Activated naive CD8-positive, alpha-beta T cell treated with anti-CD3 and anti-CD28 coated beads, Interleukin-2, amount 10 ng/mL, durations not matched to agents 7 days and 5 days (primary cell): ENCODE data around the gene CEMIP2. TPM values are rescaled to one million over a fixed set of nuclear protein-coding genes. Genes with fewer than 3 reads are reported as not detected.
"Not testable (repeated sequence)": the region's sequence is repeated elsewhere in the genome, so short reads cannot be mapped to it uniquely, and the experiment has no call there.

Source experiments
- ATAC-seq: fragments of 150-1000 bp; cut with Tn5 transposase; one replicate; pipeline ENCODE4 v1.10.0; 2021; ENCODE audit warnings: low read depth, moderate library complexity
- POLR2A ChIA-PET: fragments of 350-600 bp; sonication (Branson Sonifier 250); formaldehyde crosslinking; loops from one replicate; lab custom pipeline; 2021; ENCODE audit warnings: antibody characterized with exemption; lab: Charles Lee
- DNase-seq: peaks from one replicate; pipeline ENCODE4 v3.0.0; 2021
- H3K27ac Mint-ChIP-seq: one replicate; pipeline ENCODE4 v1.8.0; 2022; ENCODE audit warnings: mild to moderate bottlenecking, mixed read lengths
- H3K27me3 Mint-ChIP-seq: one replicate; pipeline ENCODE4 v1.8.0; 2022; ENCODE audit warnings: mild to moderate bottlenecking, moderate library complexity, mixed read lengths
- H3K36me3 Mint-ChIP-seq: one replicate; pipeline ENCODE4 v1.8.0; 2021; ENCODE audit warnings: mild to moderate bottlenecking, mixed read lengths
- H3K4me1 Mint-ChIP-seq: one replicate; pipeline ENCODE4 v1.8.0; 2021; ENCODE audit warnings: mixed read lengths
- H3K4me3 Mint-ChIP-seq: one replicate; pipeline ENCODE4 v1.8.0; 2022; ENCODE audit warnings: mild to moderate bottlenecking, moderate library complexity, mixed read lengths
- H3K9me3 Mint-ChIP-seq: one replicate; pipeline ENCODE4 v1.8.0; 2021; ENCODE audit warnings: mixed read lengths
- total RNA-seq, 2 experiments: library from RNA; stranded (reverse); gene quantifications; one replicate each; pipeline ENCODE4 v1.2.3, GENCODE V29; 2021

The CEMIP2 gene
- total RNA-seq, 2 experiments from 2014 or later: 54.1 to 55.9 TPM

DNA sequence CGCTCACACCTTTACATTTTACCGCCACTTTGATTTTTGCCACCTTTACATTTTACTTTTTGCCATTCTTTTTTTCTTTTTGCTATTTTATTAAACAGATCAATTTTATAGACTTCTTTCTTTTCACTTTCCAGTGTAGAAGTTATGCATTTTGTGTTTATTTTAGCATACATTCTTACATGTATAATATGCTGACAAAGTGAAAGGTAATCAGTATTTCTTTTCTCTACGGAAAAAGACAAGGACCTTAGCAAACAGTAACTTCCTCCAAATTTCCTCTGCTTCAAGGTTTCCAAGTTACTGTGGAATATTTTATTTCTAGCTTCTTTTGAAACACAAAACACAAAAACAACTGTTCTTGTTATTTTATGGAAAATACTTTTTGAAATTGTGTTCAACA is 97.0 kb downstream of the CEMIP2 start:
- Mint-ChIP-seq H3K27me3 (peaks cover 5% of the 10 kb centered on the region), H3K36me3 (peaks cover 2% of the 10 kb centered on the region), H3K4me1 (no peaks in the 10 kb centered on the region), H3K9me3 (no peaks in the 10 kb centered on the region), H3K27ac (no peak overlapping the region), H3K4me3 (no peak overlapping the region)
- ATAC-seq (no peak), DNase-seq (no peak)
- POLR2A ChIA-PET: no interaction called here

DNA sequence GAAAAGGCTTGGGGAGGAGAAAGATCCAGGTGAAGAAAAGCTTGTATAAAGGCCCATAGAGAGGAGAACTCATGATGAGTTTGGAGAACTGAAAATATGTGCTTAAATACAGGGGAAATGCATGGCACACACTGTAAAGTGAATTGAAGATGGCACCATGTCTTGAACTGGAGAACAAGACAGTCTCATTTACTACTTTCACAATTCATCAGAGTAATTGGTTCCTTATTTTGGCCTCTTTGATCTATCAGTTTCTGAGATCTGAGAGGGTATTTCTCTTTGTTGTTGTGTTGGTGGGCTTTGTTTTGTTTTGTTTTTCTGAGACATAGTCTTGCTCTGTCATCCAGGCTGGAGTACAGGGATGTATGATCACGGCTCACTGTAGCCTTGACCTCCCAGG is 98.2 kb downstream of the CEMIP2 start:
- Mint-ChIP-seq H3K4me1 (no peaks in the 10 kb centered on the region), H3K36me3 (peaks cover 2% of the 10 kb centered on the region), H3K27me3 (peaks cover 3% of the 10 kb centered on the region), H3K9me3 (no peaks in the 10 kb centered on the region), H3K4me3 (no peak overlapping the region), H3K27ac (no peak overlapping the region)
- ATAC-seq (no peak), DNase-seq (no peak)
- POLR2A ChIA-PET: no interaction called here

DNA sequence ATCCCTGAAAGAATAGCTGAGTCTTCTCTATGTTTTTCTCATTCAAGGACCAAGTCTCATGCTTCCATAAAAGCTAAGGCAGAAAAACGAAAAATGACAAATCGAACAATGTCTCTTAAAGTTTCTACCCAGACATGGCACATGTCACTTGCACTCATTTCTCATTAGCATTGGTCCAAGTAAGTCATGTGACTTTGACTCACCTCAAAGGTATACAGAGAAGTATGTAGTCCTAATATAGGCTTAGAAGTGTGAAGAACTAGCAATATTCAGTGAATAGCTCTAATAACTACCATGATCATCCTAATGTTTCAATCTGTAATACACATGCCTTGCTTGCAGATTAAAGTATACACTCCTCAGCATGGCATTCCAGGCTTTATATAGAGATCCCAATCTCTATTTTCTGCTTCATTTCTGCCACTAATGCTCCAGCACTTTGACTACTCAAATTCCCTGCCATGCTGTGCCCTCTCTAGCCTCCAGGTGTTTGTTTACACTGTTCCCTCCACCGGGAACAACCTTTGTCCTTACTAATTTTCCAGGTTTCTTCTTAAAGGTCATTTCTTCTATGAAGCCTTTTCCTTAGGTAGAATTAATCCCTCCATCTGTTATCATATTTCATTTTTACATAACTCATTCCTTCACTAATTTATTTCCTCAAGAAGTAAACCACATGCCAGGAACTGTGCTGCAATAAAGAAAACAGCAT is 98.9 kb downstream of the CEMIP2 start:
- no peak for ATAC-seq
- H3K4me3 Mint-ChIP-seq: no peak overlapping the region
- POLR2A ChIA-PET: no interaction called here
- no peaks in the 10 kb centered on the region for H3K9me3 Mint-ChIP-seq
- H3K4me1 Mint-ChIP-seq: no peaks in the 10 kb centered on the region
- no peak overlapping the region for H3K27ac Mint-ChIP-seq
- DNase-seq: no peak
- H3K27me3 Mint-ChIP-seq: peaks cover 3% of the 10 kb centered on the region
- H3K36me3 Mint-ChIP-seq: peaks cover 2% of the 10 kb centered on the region

DNA sequence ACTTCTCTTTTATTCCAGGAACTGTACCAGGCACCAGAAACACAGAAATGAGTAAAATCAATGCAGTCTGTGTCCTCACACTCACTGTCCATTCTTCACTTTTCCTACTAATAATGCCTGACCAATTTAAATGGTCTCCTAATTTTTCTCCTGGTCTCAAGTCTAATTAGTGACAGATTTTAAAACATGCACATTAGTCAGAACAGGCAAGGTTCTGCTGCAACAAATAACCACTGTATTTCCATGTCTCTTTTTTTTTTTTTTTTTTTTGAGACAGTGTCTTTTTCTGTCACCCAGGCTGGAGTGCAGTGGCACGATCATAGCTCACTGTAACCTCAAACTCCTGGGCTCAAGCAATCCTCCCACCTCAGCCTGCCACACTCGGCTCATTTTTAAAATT is 99.6 kb downstream of the CEMIP2 start:
- POLR2A ChIA-PET: no interaction called here
- ATAC-seq: no peak
- Mint-ChIP-seq H3K27me3 (peaks cover 3% of the 10 kb centered on the region), H3K4me1 (no peaks in the 10 kb centered on the region), H3K36me3 (peaks cover 2% of the 10 kb centered on the region), H3K27ac (no peak overlapping the region), H3K4me3 (no peak overlapping the region), H3K9me3 (no peaks in the 10 kb centered on the region)
- DNase-seq: no peak

DNA sequence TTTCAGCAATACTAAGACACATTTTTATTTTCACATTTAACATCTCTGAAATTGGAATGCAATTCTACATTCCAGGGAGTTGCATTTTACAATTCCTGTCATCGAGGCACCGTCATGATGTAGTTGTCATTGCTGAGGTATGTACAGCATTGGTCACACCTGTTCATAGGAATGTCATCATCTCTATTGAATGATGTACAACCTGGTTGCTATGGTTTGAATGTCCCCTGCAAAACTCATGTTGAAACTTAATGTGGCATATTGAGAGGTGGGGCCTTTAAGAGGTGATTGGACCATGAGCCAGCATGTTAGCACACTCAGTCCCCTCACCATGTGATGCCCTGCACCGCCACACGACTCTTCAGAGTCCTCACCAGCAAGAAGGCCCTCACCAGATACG is 103.1 kb downstream of the CEMIP2 start:
- DNase-seq (no peak), ATAC-seq (no peak)
- peaks cover 3% of the 10 kb centered on the region for H3K27me3 Mint-ChIP-seq
- no peaks in the 10 kb centered on the region for H3K9me3 Mint-ChIP-seq
- H3K4me1 Mint-ChIP-seq: no peaks in the 10 kb centered on the region
- no peak overlapping the region for H3K4me3 Mint-ChIP-seq
- H3K27ac Mint-ChIP-seq: no peak overlapping the region
- POLR2A ChIA-PET: no interaction called here
- H3K36me3 Mint-ChIP-seq: peaks cover 2% of the 10 kb centered on the region

DNA sequence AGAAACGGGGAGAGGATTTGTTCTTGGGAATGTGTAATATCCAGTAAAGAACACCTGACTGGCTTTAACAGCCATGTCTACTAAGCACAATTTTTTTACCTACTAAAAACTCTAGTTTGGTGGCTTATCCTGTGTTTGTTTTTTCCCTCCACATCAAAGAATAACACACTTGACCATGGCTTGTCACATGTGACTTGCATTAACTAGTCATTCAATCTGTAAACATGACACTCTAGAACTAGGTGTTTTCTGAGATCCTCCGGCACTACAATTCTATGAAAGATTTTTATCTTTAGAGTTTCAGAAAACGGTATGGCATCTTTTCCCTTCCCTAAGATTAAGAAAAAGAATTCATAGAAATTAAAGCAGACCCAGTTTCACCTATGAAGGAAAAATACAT is 103.7 kb downstream of the CEMIP2 start:
- POLR2A ChIA-PET: no interaction called here

DNA sequence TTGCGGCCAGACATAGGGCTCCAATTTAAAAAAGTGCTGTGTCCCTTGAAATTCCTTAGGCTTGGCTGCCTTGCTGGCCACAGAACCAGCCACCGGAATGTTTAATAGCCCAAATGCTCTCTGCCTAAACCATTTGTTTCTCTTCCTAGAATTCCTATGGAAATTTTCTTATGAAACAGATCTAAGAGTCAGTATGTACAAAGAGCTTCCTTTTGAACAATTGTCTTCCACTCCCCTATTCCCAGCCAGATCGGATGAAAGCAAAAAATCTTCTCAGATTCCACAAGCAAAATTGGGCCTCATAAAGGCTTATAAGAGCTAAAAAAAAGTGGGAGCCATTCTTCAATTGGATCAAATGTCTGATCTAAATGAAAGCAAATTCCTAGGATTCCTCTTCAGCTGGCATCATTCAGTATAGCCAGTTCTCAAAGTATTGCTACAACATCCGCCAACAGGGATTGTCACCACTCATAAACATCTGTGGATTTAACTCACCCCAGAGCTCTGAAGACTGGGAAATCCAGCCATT is 104.3 kb downstream of the CEMIP2 start:
- Mint-ChIP-seq H3K4me3 (no peak overlapping the region), H3K36me3 (no peaks in the 10 kb centered on the region), H3K27ac (no peak overlapping the region), H3K4me1 (no peaks in the 10 kb centered on the region), H3K9me3 (no peaks in the 10 kb centered on the region), H3K27me3 (peaks cover 1% of the 10 kb centered on the region)
- POLR2A ChIA-PET: no interaction called here
- no peak for ATAC-seq
- no peak for DNase-seq

More for the DNA sequence above, 103.7 kb downstream of the CEMIP2 start:
- H3K4me3 Mint-ChIP-seq: no peak overlapping the region
- DNase-seq (no peak), ATAC-seq (no peak)
- peaks cover under 1% of the 10 kb centered on the region for H3K36me3 Mint-ChIP-seq
- peaks cover 1% of the 10 kb centered on the region for H3K27me3 Mint-ChIP-seq
- no peaks in the 10 kb centered on the region for H3K4me1 Mint-ChIP-seq
- no peaks in the 10 kb centered on the region for H3K9me3 Mint-ChIP-seq
- no peak overlapping the region for H3K27ac Mint-ChIP-seq

DNA sequence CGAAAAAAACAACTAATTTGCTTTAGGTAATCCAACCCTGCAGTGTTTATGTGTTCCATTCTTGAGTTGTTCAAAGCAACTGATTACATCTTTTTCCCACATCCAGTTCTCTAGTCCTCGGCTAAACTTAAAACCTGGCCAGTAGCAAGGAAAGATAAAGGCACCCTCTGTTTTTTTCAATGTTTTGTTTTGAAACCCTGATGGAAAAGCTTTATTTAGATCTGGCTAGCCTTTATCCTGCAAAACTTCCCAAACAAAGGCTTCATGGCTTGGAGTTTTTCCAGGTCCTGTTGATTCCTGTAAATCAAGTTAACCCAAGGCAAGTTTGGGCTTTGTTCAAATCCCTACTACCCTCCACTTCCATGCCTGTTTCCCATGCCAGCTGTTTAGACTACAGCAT is 105.1 kb downstream of the CEMIP2 start:
- ATAC-seq: no peak
- POLR2A ChIA-PET: no interaction called here

DNA sequence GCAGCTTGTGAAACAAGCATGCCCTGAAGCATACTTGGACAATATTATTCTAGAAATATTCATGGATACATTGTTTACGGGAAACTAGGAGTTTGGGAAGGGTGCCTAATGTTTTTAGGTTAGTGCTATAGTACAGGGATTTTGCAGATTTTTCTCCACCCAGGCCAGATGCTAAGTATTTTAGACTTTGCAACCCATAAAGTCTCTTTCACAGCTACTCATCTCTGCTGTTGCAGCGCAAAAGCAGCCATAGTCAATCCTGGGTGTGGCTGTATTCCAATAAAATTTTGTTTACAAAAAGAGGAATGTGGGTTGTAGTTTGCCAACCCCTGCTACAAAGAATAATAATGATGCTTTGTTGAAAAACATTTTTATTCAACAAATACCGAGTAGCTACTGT is 106.2 kb downstream of the CEMIP2 start:
- Mint-ChIP-seq H3K4me3 (no peak overlapping the region), H3K27me3 (peaks cover 13% of the 10 kb centered on the region), H3K9me3 (peaks cover 3% of the 10 kb centered on the region), H3K27ac (no peak overlapping the region), H3K36me3 (peaks cover 6% of the 10 kb centered on the region), H3K4me1 (no peaks in the 10 kb centered on the region)
- ATAC-seq: no peak
- no peak for DNase-seq
- POLR2A ChIA-PET: no interaction called here

More for the DNA sequence above, 105.1 kb downstream of the CEMIP2 start:
- Mint-ChIP-seq H3K9me3 (peaks cover 1% of the 10 kb centered on the region), H3K27ac (no peak overlapping the region), H3K4me3 (no peak overlapping the region), H3K36me3 (peaks cover under 1% of the 10 kb centered on the region), H3K4me1 (no peaks in the 10 kb centered on the region), H3K27me3 (peaks cover 5% of the 10 kb centered on the region)
- DNase-seq: no peak

DNA sequence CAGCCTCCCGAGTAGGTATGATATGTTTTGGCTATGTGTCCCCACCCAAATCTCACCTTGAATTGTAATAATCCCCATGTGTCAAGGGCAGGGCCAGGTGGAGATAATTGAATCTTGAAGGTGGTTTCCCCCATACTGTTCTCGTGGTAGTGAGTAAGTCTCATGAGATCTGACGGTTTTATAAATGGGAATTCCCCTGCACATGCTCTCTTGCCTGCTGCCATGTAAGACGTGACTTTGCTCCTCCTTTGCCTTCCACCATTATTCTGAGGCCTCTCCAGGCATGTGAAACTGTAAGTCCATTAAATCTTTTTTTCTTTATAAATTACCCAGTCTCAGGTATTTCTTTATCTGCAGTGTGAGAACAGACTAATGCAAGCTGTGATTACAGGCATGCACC is 111.0 kb downstream of the CEMIP2 start:
- H3K4me3 Mint-ChIP-seq, ATAC-seq, DNase-seq: not testable (repeated sequence)

DNA sequence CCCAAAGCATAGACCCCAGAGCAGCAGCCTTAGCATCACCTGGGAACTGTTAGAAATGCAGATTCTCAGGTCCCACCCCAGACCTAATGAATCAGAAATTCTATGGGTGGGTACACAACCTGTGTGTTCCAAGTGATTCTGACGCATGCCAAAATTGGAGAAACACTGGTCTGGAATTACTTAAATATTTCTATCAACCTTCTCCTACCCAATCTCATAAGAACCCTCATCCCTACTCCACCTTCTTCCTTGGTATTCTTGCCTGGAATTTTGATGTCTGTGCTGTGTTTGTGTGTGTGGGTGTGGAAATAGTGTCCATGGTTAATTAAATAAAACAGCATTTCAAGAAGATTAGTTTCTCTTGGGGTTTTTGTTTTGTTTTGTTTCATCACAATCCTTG is 111.8 kb downstream of the CEMIP2 start:
- Mint-ChIP-seq H3K36me3 (peaks cover 10% of the 10 kb centered on the region), H3K4me1 (peaks cover 4% of the 10 kb centered on the region), H3K4me3 (no peak overlapping the region), H3K27me3 (peaks cover 38% of the 10 kb centered on the region), H3K9me3 (peaks cover 4% of the 10 kb centered on the region), H3K27ac (no peak overlapping the region)
- DNase-seq (no peak), ATAC-seq (no peak)
- POLR2A ChIA-PET: no interaction called here

More for the DNA sequence above, 111.0 kb downstream of the CEMIP2 start:
- H3K9me3 Mint-ChIP-seq, H3K4me1 Mint-ChIP-seq, H3K27ac Mint-ChIP-seq, POLR2A ChIA-PET: not testable (repeated sequence)
- Mint-ChIP-seq H3K27me3 (peaks cover 35% of the 10 kb centered on the region), H3K36me3 (peaks cover 10% of the 10 kb centered on the region)

DNA sequence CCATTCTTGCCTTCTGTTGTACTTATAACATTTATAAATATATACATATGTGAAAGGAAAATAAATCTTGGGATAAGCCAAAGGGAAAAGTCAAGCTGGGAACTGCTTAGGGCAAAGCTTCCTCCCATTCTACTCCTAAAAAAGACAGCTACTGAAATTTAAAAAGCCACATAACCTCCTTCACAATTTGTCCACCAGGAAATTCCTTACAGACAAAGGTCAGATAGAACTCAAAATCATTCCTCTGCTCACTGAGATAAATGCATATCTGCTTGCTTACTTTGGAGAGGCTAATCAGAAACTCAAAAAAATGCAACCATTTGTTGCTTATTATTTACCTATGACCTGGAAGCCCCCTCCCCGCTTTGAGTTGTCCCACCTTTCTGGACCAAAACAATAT is 112.5 kb downstream of the CEMIP2 start:
- Mint-ChIP-seq H3K36me3 (peaks cover 10% of the 10 kb centered on the region), H3K27ac (no peak overlapping the region), H3K4me1 (peaks cover 6% of the 10 kb centered on the region), H3K9me3 (peaks cover 4% of the 10 kb centered on the region), H3K4me3 (no peak overlapping the region), H3K27me3 (peaks cover 38% of the 10 kb centered on the region)
- DNase-seq (no peak), ATAC-seq (no peak)
- POLR2A ChIA-PET: no interaction called here

DNA sequence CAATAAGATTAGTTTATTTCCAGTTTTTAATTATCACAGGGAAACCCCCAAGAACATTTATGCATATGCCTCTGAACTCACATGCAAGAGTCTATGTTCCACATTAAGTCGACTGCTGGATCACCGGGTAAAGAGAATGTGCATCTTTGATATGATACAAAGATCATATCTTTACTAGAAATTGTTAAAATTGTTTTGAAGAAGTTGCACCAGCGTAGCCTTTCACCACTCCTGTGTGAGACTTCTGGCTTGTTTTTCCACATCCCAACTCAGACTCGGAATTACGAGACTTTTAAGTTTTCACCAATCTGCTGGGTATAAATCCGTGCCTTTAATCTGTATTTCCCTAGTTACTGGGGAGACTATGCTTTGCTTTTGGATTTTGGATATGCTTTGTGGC is 113.2 kb downstream of the CEMIP2 start:
- Mint-ChIP-seq H3K4me3 (no peak overlapping the region), H3K4me1 (peaks cover 8% of the 10 kb centered on the region), H3K9me3 (peaks cover 4% of the 10 kb centered on the region), H3K27me3 (peaks cover 38% of the 10 kb centered on the region), H3K36me3 (peaks cover 10% of the 10 kb centered on the region), H3K27ac (no peak overlapping the region)
- ATAC-seq (no peak), DNase-seq (no peak)
- POLR2A ChIA-PET: no interaction called here

DNA sequence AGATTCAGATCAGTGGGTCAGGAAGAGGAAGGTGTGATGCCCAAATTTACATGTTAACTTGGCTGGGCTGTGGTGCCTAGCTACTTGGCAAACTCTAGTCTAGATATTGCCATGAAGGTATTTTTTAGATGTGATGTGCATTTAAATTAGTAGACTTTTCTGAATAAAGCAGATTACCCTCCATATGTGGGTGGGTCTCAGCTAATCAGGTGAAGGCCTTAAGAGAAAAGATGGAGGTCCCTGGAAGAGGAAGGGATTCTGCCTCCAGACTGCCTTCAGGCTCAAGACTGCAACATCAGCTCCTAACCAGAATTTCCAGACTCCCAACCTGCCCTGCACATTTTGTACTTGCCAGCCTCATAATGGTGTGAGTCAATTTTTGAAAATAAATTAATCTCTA is 115.8 kb downstream of the CEMIP2 start:
- Mint-ChIP-seq H3K27ac (no peak overlapping the region), H3K4me1 (peaks cover 15% of the 10 kb centered on the region), H3K9me3 (peaks cover 5% of the 10 kb centered on the region), H3K36me3 (peaks cover 6% of the 10 kb centered on the region), H3K27me3 (peaks cover 32% of the 10 kb centered on the region), H3K4me3 (no peak overlapping the region)
- DNase-seq: no peak
- POLR2A ChIA-PET: no interaction called here
- ATAC-seq: no peak
